AG10803 (cell line): ENCODE measurements around the gene UBE3A.
A peak's percentile ranks its signal among the peaks of the same experiment; 100 is the strongest.

Source experiments
- DNase-seq: peaks from one replicate; pipeline ENCODE4 v3.0.0; 2010; ENCODE audit warnings: low read depth
- H3K4me3 ChIP-seq: 2 replicates; pipeline ENCODE4 v1.5.1; 2011; ENCODE audit warnings: mild to moderate bottlenecking, low read length, control low read depth
- TF ChIP-seq, protein P1 (sequence below): conservative IDR thresholded peaks from 2 replicates; pipeline ENCODE4 v1.5.1; 2011; ENCODE audit warnings: mild to moderate bottlenecking, low read length, control low read depth, inconsistent platforms

The UBE3A gene

DNA sequence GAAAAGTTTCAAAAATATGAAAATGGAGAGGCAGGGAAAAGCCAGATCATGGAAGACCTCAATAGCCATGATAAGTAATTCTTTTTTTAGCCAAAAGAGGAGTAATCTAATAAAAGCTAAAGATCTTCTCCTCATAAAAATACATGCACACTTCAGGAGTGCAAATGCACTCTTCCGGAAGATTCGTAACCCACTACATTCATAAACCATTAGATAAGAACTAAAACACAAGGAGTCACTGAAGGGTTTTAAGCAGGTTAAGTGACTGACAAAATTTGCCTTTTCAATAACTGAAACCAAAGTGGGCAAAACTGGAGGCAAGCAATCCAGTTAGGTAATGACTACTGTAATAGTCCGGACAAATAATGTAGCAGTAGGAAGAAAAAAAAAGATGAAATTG, 46.0 kb downstream of the UBE3A start:
- no peak for DNase-seq
- H3K4me3 ChIP-seq = no peak overlapping the region
- TF ChIP-seq, protein P1, sequence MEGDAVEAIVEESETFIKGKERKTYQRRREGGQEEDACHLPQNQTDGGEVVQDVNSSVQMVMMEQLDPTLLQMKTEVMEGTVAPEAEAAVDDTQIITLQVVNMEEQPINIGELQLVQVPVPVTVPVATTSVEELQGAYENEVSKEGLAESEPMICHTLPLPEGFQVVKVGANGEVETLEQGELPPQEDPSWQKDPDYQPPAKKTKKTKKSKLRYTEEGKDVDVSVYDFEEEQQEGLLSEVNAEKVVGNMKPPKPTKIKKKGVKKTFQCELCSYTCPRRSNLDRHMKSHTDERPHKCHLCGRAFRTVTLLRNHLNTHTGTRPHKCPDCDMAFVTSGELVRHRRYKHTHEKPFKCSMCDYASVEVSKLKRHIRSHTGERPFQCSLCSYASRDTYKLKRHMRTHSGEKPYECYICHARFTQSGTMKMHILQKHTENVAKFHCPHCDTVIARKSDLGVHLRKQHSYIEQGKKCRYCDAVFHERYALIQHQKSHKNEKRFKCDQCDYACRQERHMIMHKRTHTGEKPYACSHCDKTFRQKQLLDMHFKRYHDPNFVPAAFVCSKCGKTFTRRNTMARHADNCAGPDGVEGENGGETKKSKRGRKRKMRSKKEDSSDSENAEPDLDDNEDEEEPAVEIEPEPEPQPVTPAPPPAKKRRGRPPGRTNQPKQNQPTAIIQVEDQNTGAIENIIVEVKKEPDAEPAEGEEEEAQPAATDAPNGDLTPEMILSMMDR = no peak

DNA sequence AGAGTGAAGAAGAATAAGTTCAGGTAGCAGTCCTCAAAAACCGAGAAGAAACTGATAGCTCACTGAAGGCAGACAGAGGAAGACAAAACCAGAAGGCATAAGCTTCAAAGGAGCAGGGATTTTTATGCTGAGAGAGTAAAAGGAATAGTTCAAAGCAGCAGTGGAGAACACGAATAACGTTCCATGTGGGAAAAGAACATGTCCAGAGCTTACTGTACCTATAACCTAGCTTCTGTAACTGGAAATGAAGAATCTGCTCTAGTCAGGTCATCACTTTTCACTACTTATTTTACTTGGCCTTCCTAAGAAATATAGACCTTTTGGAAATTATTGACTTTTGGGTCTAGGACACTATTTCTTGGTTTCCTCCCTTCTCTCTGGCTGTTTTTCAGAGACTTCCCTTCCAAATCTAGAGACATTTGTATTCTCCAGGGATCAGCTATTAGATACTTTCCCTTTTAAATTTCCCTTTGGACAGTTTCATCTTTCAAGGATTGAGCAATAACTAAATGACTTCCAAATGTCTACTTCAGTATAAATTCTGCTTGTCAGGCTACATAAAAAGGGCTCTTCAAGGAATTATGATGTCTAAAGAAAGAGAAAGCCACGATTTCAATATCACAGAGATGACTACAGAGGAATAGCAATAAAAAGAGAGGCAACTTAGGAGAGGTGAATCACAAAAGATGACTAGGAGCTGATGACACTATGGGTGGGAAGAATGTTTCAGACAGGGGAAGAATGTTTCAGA, 46.7 kb downstream of the UBE3A start:
- DNase-seq = peak; percentile 91
- TF ChIP-seq, protein P1 = no peak
- no peak overlapping the region; the same call in 1 of the 2 replicates for H3K4me3 ChIP-seq

DNA sequence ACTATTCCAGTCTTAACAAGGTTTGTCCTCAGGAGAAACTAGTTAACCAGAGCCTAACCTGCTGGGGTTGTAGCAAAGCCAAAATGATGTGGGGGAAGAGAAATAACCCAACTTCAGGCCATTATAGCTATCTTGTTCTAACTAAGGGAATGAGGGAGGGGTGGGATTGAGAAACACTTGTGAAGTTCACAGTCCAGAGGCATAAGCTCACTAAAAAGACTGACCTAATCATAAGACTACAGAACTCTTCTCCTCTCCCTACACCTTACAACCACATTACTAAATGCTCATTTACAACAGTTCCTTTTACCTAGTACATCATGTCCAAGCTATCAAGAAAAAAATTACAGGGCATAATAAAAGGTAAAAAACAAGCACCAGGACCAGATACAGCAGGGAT, 52.8 kb downstream of the UBE3A start:
- TF ChIP-seq, protein P1 = no peak
- DNase-seq = no peak
- H3K4me3 ChIP-seq = no peak overlapping the region

- TF ChIP-seq, protein P1 = no peak
- no peak overlapping the region for H3K4me3 ChIP-seq
- no peak for DNase-seq
These were observed 57.2 kb downstream of the UBE3A start for GRCh38 chr15:25381579-25381978.

- TF ChIP-seq, protein P1 = no peak
- H3K4me3 ChIP-seq = no peak overlapping the region
- DNase-seq = no peak
These were observed 60.3 kb downstream of the UBE3A start for GRCh38 chr15:25378501-25378901.

GRCh38 chr15:25375557-25375956, 63.3 kb downstream of the UBE3A start:
- no peak for DNase-seq
- TF ChIP-seq, protein P1 = no peak
- no peak overlapping the region for H3K4me3 ChIP-seq

DNA sequence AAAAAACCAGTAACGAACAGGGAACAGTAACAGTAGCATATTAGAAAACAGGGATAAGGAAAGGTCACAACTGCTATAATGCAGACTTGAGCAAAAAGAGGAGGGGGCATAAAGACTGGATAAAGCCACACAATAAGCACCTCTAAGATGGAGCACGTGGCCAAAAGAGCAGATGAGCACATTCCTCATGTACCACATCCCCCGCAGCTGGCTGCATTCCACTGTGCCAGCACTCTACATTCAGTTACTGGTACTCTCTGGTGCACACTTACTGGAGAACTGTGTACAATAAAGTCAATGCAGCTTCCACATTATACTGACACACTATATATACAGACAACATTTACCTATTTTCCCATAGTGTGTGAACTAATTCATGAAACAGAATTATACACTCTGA, 64.7 kb downstream of the UBE3A start:
- TF ChIP-seq, protein P1 = no peak
- no peak overlapping the region for H3K4me3 ChIP-seq
- no peak for DNase-seq
